Stimulated activated CD8-positive, alpha-beta memory T cell treated with anti-CD3 and anti-CD28 coated beads, Interleukin-2, amount 100 ng/mL, for 1 hour (primary cell): Measurements from ENCODE around the gene A4GALT.
"Not testable (repeated sequence)": the region's sequence is repeated elsewhere in the genome, so short reads cannot be mapped to it uniquely, and the experiment has no call there.

ENCODE experiments used
- DNase-seq, 2 donors: peaks; one replicate each; pipeline ENCODE4 v3.0.0-alpha.2; 2020; ENCODE audit warnings: low read depth in 2 of 2

The A4GALT gene

GRCh38 chr22:42742940-42743339 lies 22.3 kb upstream of the A4GALT start:
- no peak for DNase-seq

DNA sequence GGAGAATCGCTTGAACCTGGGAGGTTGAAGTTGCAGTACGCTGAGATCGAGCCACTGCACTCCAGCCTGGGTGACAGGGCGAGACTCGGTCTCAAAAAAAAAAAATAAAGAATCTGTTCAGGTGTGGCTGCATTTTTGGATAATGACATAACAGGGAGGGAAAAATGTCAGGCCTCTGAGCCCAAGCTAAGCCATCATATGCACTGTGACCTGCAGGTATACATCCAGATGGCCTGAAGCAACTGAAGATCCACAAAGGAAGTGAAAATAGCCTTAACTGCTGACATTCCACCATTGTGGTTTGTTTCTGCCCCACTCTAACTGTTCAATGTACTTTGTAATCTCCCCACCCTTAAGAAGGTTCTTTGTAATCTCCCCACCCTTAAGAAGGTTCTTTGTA lies 19.6 kb upstream of the A4GALT start:
- DNase-seq = not testable (repeated sequence)

GRCh38 chr22:42734406-42734805 lies 13.7 kb upstream of the A4GALT start:
- DNase-seq = no peak

DNA sequence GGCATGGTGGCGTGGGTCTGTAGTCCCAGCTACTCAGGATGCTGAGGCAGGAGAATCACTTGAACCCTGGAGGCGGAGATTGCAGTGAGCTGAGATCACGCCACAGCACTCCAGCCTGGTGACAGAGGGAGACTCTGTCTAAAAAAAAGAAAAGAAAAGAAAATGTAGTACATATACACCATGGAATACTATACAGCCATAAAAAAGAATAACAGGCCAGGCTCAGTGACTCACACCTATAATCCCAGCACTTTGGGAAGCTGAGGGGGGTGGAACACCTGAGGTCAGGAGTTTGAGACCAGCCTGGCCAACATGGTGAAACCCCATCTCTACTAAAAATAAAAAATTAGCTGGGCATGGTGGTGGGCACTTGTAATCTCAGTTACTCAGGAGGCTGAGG lies 12.7 kb upstream of the A4GALT start:
- DNase-seq = not testable (repeated sequence)

DNA sequence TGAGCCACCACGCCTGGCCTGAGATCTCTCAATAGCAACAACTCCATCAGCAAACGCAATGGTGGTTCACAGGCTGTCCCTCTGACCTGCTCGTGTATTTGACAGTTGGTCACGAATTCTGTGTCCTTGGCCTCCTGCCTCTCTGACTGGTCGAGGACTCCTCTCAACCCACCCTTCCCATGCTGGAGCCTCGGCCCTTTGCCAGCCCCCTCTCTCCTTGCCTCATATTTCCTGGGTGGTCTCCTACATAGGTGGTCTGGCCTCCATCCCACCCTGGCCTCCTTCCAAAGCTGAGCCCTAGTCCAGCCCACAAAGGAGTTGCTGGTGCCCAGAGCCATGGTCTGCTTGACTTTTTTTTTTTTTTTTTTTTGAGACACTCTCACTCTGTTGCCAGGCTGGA lies 11.4 kb upstream of the A4GALT start:
- no peak for DNase-seq

- no peak for DNase-seq
Measured at GRCh38 chr22:42726811-42727210, 6.1 kb upstream of the A4GALT start.

DNA sequence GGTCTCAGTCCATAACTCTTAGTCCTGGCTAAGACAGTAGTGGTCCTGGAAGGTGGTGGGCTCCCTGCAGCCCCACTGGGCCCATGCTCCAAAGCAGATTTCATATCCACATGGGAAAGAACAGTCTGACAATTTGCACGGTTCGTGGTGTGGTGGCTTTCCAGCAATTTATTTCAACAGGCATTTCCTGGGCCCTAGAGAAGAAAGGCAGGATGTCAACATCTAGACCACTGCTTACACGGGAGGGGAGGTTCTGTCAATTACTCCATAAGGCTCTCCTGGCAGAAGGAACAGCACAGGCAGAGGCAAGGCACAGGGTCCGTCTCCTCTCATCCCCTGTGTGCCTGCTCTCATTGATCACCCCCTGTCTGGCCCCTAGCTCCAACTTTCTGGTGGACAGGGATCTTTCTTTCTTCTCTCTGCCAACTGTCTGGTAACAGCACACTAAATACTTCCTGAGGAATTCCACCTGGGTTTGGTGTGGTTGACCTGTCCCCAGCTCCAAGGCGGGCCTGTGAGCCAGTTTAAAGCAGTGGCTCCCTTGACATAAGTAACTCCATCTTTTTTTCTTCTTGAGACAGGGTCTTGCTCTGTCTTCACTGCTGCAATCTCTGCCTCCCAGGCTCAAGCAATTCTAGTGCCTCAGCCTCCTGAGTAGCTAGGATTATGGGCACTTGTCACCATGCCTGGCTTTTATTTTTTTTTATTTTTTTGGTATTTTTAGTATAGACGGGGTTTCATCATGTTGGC lies 5.1 kb upstream of the A4GALT start:
- no peak for DNase-seq

DNA sequence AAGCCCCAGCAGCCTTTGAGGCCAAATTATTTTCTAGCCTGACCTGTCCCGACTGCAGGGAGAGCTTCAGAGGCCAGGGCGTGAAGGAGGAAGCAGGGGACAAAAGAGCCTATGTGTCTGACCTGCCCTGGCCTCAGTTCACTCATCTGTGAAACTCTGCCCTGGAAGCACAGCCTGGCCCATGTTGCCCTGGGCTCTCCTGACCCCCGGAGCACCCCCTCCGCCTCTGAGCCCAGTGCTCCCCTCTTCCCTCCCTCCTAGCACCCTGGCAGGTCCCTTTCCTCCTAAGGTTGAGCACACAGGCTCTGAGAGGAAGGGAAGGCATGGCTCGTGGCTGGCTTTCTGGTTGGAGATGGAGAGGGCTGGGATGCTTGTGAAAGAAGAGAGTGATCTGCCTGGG lies 3.4 kb upstream of the A4GALT start:
- no peak for DNase-seq

GRCh38 chr22:42721045-42721434 lies 370 bp upstream of the A4GALT start:
- DNase-seq = no peak

GRCh38 chr22:42719656-42720262 lies 911 bp downstream of the A4GALT start:
- DNase-seq = no peak

- no peak for DNase-seq
Measured at GRCh38 chr22:42719133-42719532, 1.5 kb downstream of the A4GALT start.

- no peak for DNase-seq
Measured at GRCh38 chr22:42717197-42717928, 3.3 kb downstream of the A4GALT start.

- no peak for DNase-seq
Measured at GRCh38 chr22:42716649-42717127, 4.0 kb downstream of the A4GALT start.

DNA sequence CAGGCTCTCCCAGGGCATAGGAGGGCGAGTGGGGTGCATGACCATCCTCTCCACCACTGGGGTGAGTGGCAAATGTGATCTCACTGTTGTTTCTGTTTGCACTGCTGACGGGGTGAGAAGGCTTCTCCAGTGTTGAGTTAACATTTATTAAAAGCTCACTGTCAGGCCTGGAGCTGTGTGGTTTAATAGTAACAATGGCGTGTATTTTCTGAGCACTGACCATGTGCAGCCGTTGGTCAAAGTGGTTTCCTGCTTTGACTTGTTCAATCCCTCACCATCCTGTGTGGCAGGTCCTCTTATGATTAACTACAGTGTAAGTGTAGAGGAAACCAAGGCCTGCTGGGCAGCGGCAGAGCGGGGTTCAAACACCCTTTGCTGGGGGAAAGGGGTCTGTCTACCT lies 4.4 kb downstream of the A4GALT start:
- no peak for DNase-seq

DNA sequence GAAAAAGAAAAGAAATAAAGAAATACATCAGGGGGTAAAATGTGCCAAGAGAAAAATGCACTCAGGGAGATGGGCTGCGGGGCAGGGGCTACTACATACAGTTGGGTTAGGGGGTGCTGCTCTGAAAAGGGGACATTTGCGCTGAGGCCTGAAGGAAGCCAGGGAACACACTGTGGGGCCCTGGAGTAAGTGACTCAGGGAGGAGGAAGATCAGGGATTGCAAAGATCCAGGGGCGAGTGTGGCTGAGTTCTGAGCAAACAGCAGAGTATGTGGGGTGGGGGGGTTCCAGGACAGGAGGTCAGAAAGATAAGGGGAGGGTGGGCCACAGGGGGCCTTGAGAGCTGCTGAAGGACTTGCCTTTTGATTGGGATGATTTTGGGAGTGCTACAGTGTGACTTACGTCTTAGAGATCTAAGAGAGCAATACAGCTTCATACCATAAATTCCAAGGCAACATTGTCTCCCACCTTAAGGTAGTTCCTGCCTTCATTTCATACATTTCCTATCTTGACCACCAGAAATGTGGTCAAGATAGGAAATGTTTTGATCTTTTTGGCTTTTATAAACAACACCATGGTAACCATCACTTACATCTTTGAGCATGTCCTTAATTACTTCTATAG lies 5.8 kb downstream of the A4GALT start:
- DNase-seq = no peak

- no peak for DNase-seq
Measured at GRCh38 chr22:42714308-42714707, 6.4 kb downstream of the A4GALT start.

- DNase-seq = no peak
Measured at GRCh38 chr22:42711895-42712837, 8.5 kb downstream of the A4GALT start.

DNA sequence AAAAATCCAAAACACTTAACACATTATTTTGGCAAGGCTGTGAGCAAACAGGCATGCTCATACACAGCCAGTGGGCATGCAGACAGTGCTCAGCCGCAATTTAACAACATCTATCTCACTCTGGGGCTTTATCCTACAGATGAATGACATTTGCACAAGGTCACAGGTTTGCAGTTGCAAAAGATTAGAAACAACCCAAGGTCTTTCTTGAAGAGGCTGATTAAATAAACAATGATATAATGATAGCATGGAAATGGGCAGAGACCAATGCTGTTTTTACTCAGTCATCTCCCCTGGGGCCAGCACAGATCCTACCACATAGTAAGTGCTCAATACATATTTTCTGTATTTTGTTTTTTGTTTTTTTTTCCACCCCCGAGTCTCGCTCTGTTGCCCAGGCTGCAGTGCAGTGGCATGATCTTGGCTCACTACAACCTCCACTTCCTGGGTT lies 9.4 kb downstream of the A4GALT start:
- no peak for DNase-seq

GRCh38 chr22:42708417-42708816 lies 12.3 kb downstream of the A4GALT start:
- DNase-seq = no peak

- no peak for DNase-seq
Measured at GRCh38 chr22:42707496-42707895, 13.2 kb downstream of the A4GALT start.

GRCh38 chr22:42704896-42705295 lies 15.8 kb downstream of the A4GALT start:
- no peak for DNase-seq
